GM12864 (cell line): Measurements from ENCODE around the gene NUAK1.
"Not testable (repeated sequence)": the region's sequence is repeated elsewhere in the genome, so short reads cannot be mapped to it uniquely, and the experiment has no call there.

Experiments used
- DNase-seq: peaks from one replicate; pipeline ENCODE4 v3.0.0-alpha.2; 2011; ENCODE audit warnings: low read depth
- H3K4me3 ChIP-seq: 2 replicates; pipeline ENCODE4 v1.5.1; 2011; ENCODE audit warnings: mild to moderate bottlenecking, low read depth, low read length, control low read depth
- CTCF ChIP-seq: IDR thresholded peaks from 2 replicates; pipeline ENCODE4 v1.5.1; 2011; ENCODE audit warnings: low read depth, mild to moderate bottlenecking, moderate library complexity, low read length, control low read depth, inconsistent platforms; ENCODE audit errors: missing control alignments

NUAK1 gene

GRCh38 chr12:106149096-106149784 is 10.5 kb upstream of the NUAK1 start:
- no peak for DNase-seq
- no peak overlapping the region for H3K4me3 ChIP-seq
- peak; percentile 46 for TF ChIP-seq CTCF

- no peak for DNase-seq
- TF ChIP-seq CTCF: no peak
- H3K4me3 ChIP-seq: no peak overlapping the region
Observed at GRCh38 chr12:106147956-106148355, 9.2 kb upstream of the NUAK1 start.

GRCh38 chr12:106146987-106147386 is 8.2 kb upstream of the NUAK1 start:
- H3K4me3 ChIP-seq: no peak overlapping the region
- TF ChIP-seq CTCF: no peak
- DNase-seq: no peak

GRCh38 chr12:106145539-106146447 is 7.0 kb upstream of the NUAK1 start:
- no peak overlapping the region for H3K4me3 ChIP-seq
- no peak for DNase-seq
- TF ChIP-seq CTCF: no peak

- no peak for DNase-seq
- TF ChIP-seq CTCF: no peak
- no peak overlapping the region for H3K4me3 ChIP-seq
Observed at GRCh38 chr12:106144847-106145246, 6.1 kb upstream of the NUAK1 start.

- no peak for DNase-seq
- no peak overlapping the region for H3K4me3 ChIP-seq
- no peak for TF ChIP-seq CTCF
Observed at GRCh38 chr12:106142591-106143261, 4.0 kb upstream of the NUAK1 start.

- not testable (repeated sequence) for DNase-seq, H3K4me3 ChIP-seq
Observed at GRCh38 chr12:106141920-106142319, 3.2 kb upstream of the NUAK1 start.
